H1 (cell line): Measurements from ENCODE around the gene MREG. TPM values are rescaled to one million over a fixed set of nuclear protein-coding genes. Genes with fewer than 3 reads are reported as not detected.

ENCODE experiments used
- EZH2 ChIP-seq: fragments of 200-600 bp; sonication (generic); IDR thresholded peaks from 2 replicates; pipeline ENCODE4 v1.7.1; 2012; ENCODE audit warnings: low read depth, mild to moderate bottlenecking, moderate library complexity, low read length, inconsistent platforms; ENCODE audit not compliant: severe bottlenecking
- GTF2F1 ChIP-seq: IDR thresholded peaks from 2 replicates; pipeline ENCODE4 v1.6.1; 2012; ENCODE audit warnings: low read depth, low read length, improper control_type of control experiment, borderline replicate concordance
- JUND ChIP-seq: IDR thresholded peaks from 2 replicates; pipeline ENCODE4 v1.6.1; 2011; ENCODE audit warnings: mild to moderate bottlenecking, improper control_type of control experiment, low read length
- SP2 ChIP-seq: IDR thresholded peaks from 2 replicates; pipeline ENCODE4 v1.6.1; 2012; ENCODE audit warnings: mild to moderate bottlenecking, low read length, inconsistent platforms
- polyA plus RNA-seq, 7 experiments: library from polyadenylated mRNA; depleted of rRNA in 3 of 7; stranded (reverse) in 5 of 7; unstranded in 2 of 7; fragments of >200 nt in 5 of 7; fragments of 200-250 nt in 2 of 7; gene quantifications; 1 replicate in 5 of 7; 2 replicates in 1 of 7; 4 replicates in 1 of 7; pipeline versions ENCODE4 v1.2.1 to v1.2.3, GENCODE V29; 2011 to 2013; ENCODE audit warnings: missing spikeins in 2 of 7, mixed read lengths in 2 of 7
- total RNA-seq: library from RNA; stranded (reverse); fragmentation: NEBNext Ultra II Directional; extraction: Animal tissue kit (Norgen Biotek cat#: 25700); gene quantifications from 2 replicates; pipeline ENCODE4 v1.2.1, GENCODE V29; 2021
- TF ChIP-seq, protein P1 (sequence below): IDR thresholded peaks from 2 replicates; pipeline ENCODE4 v1.6.1; 2012; ENCODE audit warnings: low read length, inconsistent platforms

Gene MREG
- total and polyA plus RNA-seq, 2 of the 8 experiments (the other 6 are each of a cell fraction or from before 2014, with no cell fraction given), result 7.5 to 31.9 TPM

DNA sequence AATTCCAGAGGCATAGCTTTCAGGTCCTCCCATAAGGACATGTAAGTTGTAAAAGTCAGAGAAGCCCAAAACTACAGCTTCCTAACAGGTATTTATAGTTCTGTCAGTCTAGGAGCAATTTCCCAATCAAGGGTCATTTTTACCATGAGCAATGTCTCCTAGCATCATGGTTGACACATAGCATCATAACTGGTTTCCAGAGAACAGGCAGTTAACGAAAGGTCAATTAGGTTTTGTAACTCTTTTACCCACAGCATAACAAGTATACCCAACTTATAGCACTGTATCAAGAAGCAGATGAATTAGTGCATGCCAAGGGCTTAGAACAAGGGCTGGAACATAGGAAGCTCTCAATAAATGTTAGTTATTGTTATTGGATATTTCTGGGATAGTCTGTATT is 110.1 kb downstream of the MREG start (continued):
- TF ChIP-seq, protein P1, sequence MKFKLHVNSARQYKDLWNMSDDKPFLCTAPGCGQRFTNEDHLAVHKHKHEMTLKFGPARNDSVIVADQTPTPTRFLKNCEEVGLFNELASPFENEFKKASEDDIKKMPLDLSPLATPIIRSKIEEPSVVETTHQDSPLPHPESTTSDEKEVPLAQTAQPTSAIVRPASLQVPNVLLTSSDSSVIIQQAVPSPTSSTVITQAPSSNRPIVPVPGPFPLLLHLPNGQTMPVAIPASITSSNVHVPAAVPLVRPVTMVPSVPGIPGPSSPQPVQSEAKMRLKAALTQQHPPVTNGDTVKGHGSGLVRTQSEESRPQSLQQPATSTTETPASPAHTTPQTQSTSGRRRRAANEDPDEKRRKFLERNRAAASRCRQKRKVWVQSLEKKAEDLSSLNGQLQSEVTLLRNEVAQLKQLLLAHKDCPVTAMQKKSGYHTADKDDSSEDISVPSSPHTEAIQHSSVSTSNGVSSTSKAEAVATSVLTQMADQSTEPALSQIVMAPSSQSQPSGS, result no peak
- TF ChIP-seq EZH2 (no peak), SP2 (no peak), JUND (no peak), GTF2F1 (no peak)
- TF ChIP-seq, all 59 proteins: peak for 0
